Panc1 (cell line): Measurements from ENCODE around the gene C10orf105. TPM values are rescaled to one million over a fixed set of nuclear protein-coding genes. Genes with fewer than 3 reads are reported as not detected.

ENCODE experiments used
- ATAC-seq: fragments of 200-7000 bp; cut with Tn5 transposase; 2 replicates; pipeline ENCODE4 v1.9.1; 2020; ENCODE audit warnings: mild to moderate bottlenecking, moderate library complexity
- BruUV-seq: library from RNA; stranded (reverse); fragments of 400-500 nt; replicated peaks from 2 replicates; lab custom pipeline; 2021; lab: Mats Ljungman, UMichigan
- CTCF ChIA-PET: fragments of 300-600 bp; sonication (Branson Sonifier 250); formaldehyde crosslinking; loops from one replicate; lab custom pipeline; 2022; ENCODE audit warnings: antibody characterized with exemption; lab: Charles Lee
- POLR2A ChIA-PET: fragments of 300-600 bp; sonication (Branson Sonifier 250); formaldehyde crosslinking; loops from one replicate; lab custom pipeline; 2022; ENCODE audit warnings: antibody characterized with exemption; lab: Charles Lee
- DNase-seq: peaks from one replicate; pipeline ENCODE4 v3.0.0-alpha.2; 2010; ENCODE audit warnings: low read depth, low spot score
- H3K27ac ChIP-seq: 2 replicates; pipeline ENCODE4 v1.5.1; 2011; ENCODE audit warnings: mild to moderate bottlenecking, low read length, inconsistent platforms
- H3K27me3 ChIP-seq: fragments of 200-500 bp; sonication (Bioruptor generic); 2 replicates; pipeline ENCODE4 v1.6.0; 2014; ENCODE audit warnings: low read length, inconsistent platforms; ENCODE audit not compliant: control insufficient read depth, insufficient read depth
- H3K36me3 ChIP-seq: fragments of 200-500 bp; sonication (Bioruptor generic); 2 replicates; pipeline ENCODE4 v1.5.1; 2014; ENCODE audit warnings: inconsistent platforms, mild to moderate bottlenecking, low read length, moderate library complexity; ENCODE audit not compliant: control insufficient read depth, insufficient read depth
- H3K4me1 ChIP-seq: 2 replicates; pipeline ENCODE4 v1.5.1; 2011; ENCODE audit warnings: inconsistent platforms, mild to moderate bottlenecking, low read length, moderate library complexity; ENCODE audit not compliant: control insufficient read depth, insufficient read depth
- H3K4me3 ChIP-seq, 2 experiments: 2 replicates each; pipeline ENCODE4 v1.5.1; 2011 to 2012; ENCODE audit warnings: low read depth in 2 of 2, low read length in 2 of 2, mild to moderate bottlenecking in 2 of 2, inconsistent platforms in 1 of 2, moderate library complexity in 1 of 2
- H3K9me3 ChIP-seq: fragments of 200-500 bp; sonication (Bioruptor generic); 2 replicates; pipeline ENCODE4 v1.5.1; 2014; ENCODE audit warnings: low read depth, mild to moderate bottlenecking, inconsistent platforms, low read length, moderate library complexity; ENCODE audit not compliant: control insufficient read depth, insufficient read depth
- POLR2AphosphoS5 ChIP-seq: IDR thresholded peaks from 2 replicates; pipeline ENCODE4 v1.6.1; 2012; ENCODE audit warnings: mild to moderate bottlenecking, low read depth, low read length, moderate library complexity
- SIN3A ChIP-seq: IDR thresholded peaks from 2 replicates; pipeline ENCODE4 v1.6.1; 2012; ENCODE audit warnings: low read depth, mild to moderate bottlenecking, low read length, moderate library complexity, borderline replicate concordance; ENCODE audit not compliant: insufficient read depth
- TCF7L2 ChIP-seq: IDR thresholded peaks from 2 replicates; pipeline ENCODE4 v1.6.1; 2011; ENCODE audit warnings: mild to moderate bottlenecking, low read depth, low read length, inconsistent platforms
- in situ Hi-C: cut with HindIII; loops from 2 replicates; pipeline ENCODE4 v1.10.0; 2016; ENCODE audit warnings: low sequenced_read_pairs, low pct_unique_long_range_greater_than_20kb
- intact Hi-C: fragments of 100-400 bp; cut with micrococcal nuclease; formaldehyde crosslinking; loops from one replicate; pipeline ENCODE4 v1.10.0; 2022; ENCODE audit not compliant: unreplicated experiment
- total RNA-seq: library from RNA; stranded (reverse); gene quantifications from one replicate; pipeline ENCODE4 v1.2.1, GENCODE V29; 2021; ENCODE audit not compliant: unreplicated experiment
- TF ChIP-seq, protein P1 (sequence below), 2 experiments: IDR thresholded peaks; 2 replicates each; pipeline ENCODE4 v1.6.1; 2011 to 2012; ENCODE audit warnings: low read depth in 2 of 2, control low read depth in 1 of 2, low read length in 1 of 2, mild to moderate bottlenecking in 1 of 2, moderate library complexity in 1 of 2; ENCODE audit not compliant: insufficient read depth in 1 of 2
- TF ChIP-seq, protein P2 (sequence below): fragments of 450-650 bp; IDR thresholded peaks from 2 replicates; pipeline ENCODE4 v1.5.1; 2017; ENCODE audit warnings: mild to moderate bottlenecking

C10orf105 gene
- total RNA-seq, 1 experiment from 2014 or later = not detected

- intact Hi-C loops (no loop called here), in situ Hi-C loops (no loop called here)
- no peaks in the 10 kb centered on the region for H3K27me3 ChIP-seq
- H3K27ac ChIP-seq = no peak overlapping the region
- CTCF ChIA-PET = interaction anchor here (0.8 kb wide), 1 partner anchor 41 kb away, joined by 5 read pairs; no protein-coding TSS in a partner anchor
- H3K9me3 ChIP-seq = no peaks in the 10 kb centered on the region
- H3K4me1 ChIP-seq = no peaks in the 10 kb centered on the region
- H3K36me3 ChIP-seq = no peaks in the 10 kb centered on the region
- ATAC-seq (no peak), DNase-seq (no peak)
- no peak overlapping the region for H3K4me3 ChIP-seq
- no TSS peak for BruUV-seq
- POLR2A ChIA-PET = interaction anchor here (0.6 to 0.7 kb wide), 2 partner anchors 16 to 148 kb away, joined by 6 to 18 read pairs; no protein-coding TSS in a partner anchor
- TF ChIP-seq, protein P1, sequence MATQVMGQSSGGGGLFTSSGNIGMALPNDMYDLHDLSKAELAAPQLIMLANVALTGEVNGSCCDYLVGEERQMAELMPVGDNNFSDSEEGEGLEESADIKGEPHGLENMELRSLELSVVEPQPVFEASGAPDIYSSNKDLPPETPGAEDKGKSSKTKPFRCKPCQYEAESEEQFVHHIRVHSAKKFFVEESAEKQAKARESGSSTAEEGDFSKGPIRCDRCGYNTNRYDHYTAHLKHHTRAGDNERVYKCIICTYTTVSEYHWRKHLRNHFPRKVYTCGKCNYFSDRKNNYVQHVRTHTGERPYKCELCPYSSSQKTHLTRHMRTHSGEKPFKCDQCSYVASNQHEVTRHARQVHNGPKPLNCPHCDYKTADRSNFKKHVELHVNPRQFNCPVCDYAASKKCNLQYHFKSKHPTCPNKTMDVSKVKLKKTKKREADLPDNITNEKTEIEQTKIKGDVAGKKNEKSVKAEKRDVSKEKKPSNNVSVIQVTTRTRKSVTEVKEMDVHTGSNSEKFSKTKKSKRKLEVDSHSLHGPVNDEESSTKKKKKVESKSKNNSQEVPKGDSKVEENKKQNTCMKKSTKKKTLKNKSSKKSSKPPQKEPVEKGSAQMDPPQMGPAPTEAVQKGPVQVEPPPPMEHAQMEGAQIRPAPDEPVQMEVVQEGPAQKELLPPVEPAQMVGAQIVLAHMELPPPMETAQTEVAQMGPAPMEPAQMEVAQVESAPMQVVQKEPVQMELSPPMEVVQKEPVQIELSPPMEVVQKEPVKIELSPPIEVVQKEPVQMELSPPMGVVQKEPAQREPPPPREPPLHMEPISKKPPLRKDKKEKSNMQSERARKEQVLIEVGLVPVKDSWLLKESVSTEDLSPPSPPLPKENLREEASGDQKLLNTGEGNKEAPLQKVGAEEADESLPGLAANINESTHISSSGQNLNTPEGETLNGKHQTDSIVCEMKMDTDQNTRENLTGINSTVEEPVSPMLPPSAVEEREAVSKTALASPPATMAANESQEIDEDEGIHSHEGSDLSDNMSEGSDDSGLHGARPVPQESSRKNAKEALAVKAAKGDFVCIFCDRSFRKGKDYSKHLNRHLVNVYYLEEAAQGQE (IDR thresholded peaks at IDR 0.05; ENCODE audit: insufficient read depth in 1 of 2, low read depth in 2 of 2, low read length in 1 of 2) = no peak
- no peak for TF ChIP-seq SIN3A
- TF ChIP-seq, protein P2, sequence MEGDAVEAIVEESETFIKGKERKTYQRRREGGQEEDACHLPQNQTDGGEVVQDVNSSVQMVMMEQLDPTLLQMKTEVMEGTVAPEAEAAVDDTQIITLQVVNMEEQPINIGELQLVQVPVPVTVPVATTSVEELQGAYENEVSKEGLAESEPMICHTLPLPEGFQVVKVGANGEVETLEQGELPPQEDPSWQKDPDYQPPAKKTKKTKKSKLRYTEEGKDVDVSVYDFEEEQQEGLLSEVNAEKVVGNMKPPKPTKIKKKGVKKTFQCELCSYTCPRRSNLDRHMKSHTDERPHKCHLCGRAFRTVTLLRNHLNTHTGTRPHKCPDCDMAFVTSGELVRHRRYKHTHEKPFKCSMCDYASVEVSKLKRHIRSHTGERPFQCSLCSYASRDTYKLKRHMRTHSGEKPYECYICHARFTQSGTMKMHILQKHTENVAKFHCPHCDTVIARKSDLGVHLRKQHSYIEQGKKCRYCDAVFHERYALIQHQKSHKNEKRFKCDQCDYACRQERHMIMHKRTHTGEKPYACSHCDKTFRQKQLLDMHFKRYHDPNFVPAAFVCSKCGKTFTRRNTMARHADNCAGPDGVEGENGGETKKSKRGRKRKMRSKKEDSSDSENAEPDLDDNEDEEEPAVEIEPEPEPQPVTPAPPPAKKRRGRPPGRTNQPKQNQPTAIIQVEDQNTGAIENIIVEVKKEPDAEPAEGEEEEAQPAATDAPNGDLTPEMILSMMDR = no peak
- no peak for TF ChIP-seq TCF7L2
- no peak for TF ChIP-seq POLR2AphosphoS5
Observed at GRCh38 chr10:71664585-71664984, 55.0 kb downstream of the C10orf105 start.

DNA sequence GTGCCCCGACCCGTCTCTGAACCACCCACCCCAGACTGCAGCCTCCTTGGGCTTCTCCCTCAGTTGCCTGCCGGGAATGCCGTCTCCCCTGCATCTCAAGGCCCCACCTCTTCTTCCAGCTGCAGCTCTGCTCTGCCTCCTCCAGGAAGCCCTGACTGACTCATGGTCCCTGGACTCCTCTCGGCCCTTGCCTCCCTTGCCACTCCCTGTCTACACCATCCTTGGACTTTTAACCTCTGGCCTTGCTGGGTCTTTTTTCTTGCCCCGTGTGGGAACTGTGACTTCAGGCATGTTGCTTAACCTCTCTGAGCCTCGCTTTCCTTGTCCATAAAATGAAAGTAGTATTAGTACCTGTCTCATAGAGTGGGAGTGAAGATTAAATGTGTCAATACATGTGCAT is 56.3 kb downstream of the C10orf105 start:
- Histone ChIP-seq H3K27ac (no peak overlapping the region), H3K4me1 (no peaks in the 10 kb centered on the region), H3K27me3 (no peaks in the 10 kb centered on the region), H3K4me3 (no peak overlapping the region), H3K36me3 (no peaks in the 10 kb centered on the region), H3K9me3 (no peaks in the 10 kb centered on the region)
- TF ChIP-seq, protein P1 (IDR thresholded peaks at IDR 0.05; ENCODE audit: insufficient read depth in 1 of 2, low read depth in 2 of 2, low read length in 1 of 2) = no peak
- TF ChIP-seq, protein P2 = no peak
- no peak for TF ChIP-seq TCF7L2
- no peak for TF ChIP-seq POLR2AphosphoS5
- intact Hi-C loops = no loop called here
- ChIA-PET CTCF (no interaction called here), POLR2A (no interaction called here)
- no peak for DNase-seq
- BruUV-seq = no TSS peak
- ATAC-seq = no peak
- in situ Hi-C loops = no loop called here
